C4-2B (cell line): ENCODE measurements around the gene BOK.

ENCODE experiments used
- H3K27ac ChIP-seq: fragments of 450-650 bp; 2 replicates; pipeline ENCODE4 v1.5.1; 2017
- CTCF ChIP-seq: fragments of 450-650 bp; conservative IDR thresholded peaks from 2 replicates; pipeline ENCODE4 v1.5.1; 2017; ENCODE audit warnings: mild to moderate bottlenecking
- ZFX ChIP-seq: fragments of 450-650 bp; IDR thresholded peaks from 2 replicates; pipeline ENCODE4 v1.6.1; 2017

Gene BOK

GRCh38 chr2:241540771-241541561, 17.6 kb upstream of the BOK start:
- no peak overlapping the region for H3K27ac ChIP-seq
- TF ChIP-seq ZFX (no peak), CTCF (no peak)

GRCh38 chr2:241541564-241542277, 16.8 kb upstream of the BOK start:
- TF ChIP-seq CTCF (no peak), ZFX (no peak)
- H3K27ac ChIP-seq, result no peak overlapping the region

- no peak for TF ChIP-seq ZFX
- no peak for TF ChIP-seq CTCF
- no peak overlapping the region for H3K27ac ChIP-seq
These were observed 16.3 kb upstream of the BOK start for GRCh38 chr2:241542278-241542605.

- TF ChIP-seq CTCF, result no peak
- H3K27ac ChIP-seq, result no peak overlapping the region
These were observed 13.4 kb upstream of the BOK start for GRCh38 chr2:241545106-241545505.

GRCh38 chr2:241545523-241546473, 12.7 kb upstream of the BOK start:
- TF ChIP-seq CTCF (no peak), ZFX (no peak)
- no peak overlapping the region for H3K27ac ChIP-seq

GRCh38 chr2:241546771-241547498, 11.6 kb upstream of the BOK start:
- H3K27ac ChIP-seq, result no peak overlapping the region
- no peak for TF ChIP-seq CTCF
- no peak for TF ChIP-seq ZFX
